NB4 (cell line): Measurements from ENCODE around the gene ERCC8.

Source experiments
- CTCF ChIP-seq: IDR thresholded peaks from one replicate; pipeline ENCODE4 v1.5.1; 2012; ENCODE audit warnings: low read depth, low read length
- MAX ChIP-seq: IDR thresholded peaks from 2 replicates; pipeline ENCODE4 v1.6.1; 2011; ENCODE audit warnings: low read depth, low read length
- MYC ChIP-seq: IDR thresholded peaks from 2 replicates; pipeline ENCODE4 v1.6.1; 2011; ENCODE audit warnings: low read depth, low read length
- POLR2A ChIP-seq: IDR thresholded peaks from 2 replicates; pipeline ENCODE4 v1.6.1; 2011; ENCODE audit warnings: mild to moderate bottlenecking; ENCODE audit not compliant: insufficient read length; ENCODE audit errors: extremely low read depth

GRCh38 chr5:60841361-60841760 lies 103.5 kb downstream of the ERCC8 start:
- no peak for TF ChIP-seq CTCF
- no peak for TF ChIP-seq MAX
- no peak for TF ChIP-seq POLR2A
- TF ChIP-seq MYC: no peak
